NK-92 (cell line): ENCODE measurements around the gene KCNAB2.
A peak's percentile ranks its signal among the peaks of the same experiment; 100 is the strongest.
"Not testable (repeated sequence)": the region's sequence is repeated elsewhere in the genome, so short reads cannot be mapped to it uniquely, and the experiment has no call there.

Experiments used
- DNase-seq: peaks from one replicate; lab custom pipeline; 2025; ENCODE audit not compliant: unreplicated experiment; lab: John Stamatoyannopoulos, UW

The KCNAB2 gene

GRCh38 chr1:6009120-6010040 is 36.3 kb upstream of the KCNAB2 start:
- DNase-seq, result no peak

GRCh38 chr1:6010554-6010953 is 35.1 kb upstream of the KCNAB2 start:
- no peak for DNase-seq

- no peak for DNase-seq
Observed at GRCh38 chr1:6011161-6011945, 34.3 kb upstream of the KCNAB2 start.

DNA sequence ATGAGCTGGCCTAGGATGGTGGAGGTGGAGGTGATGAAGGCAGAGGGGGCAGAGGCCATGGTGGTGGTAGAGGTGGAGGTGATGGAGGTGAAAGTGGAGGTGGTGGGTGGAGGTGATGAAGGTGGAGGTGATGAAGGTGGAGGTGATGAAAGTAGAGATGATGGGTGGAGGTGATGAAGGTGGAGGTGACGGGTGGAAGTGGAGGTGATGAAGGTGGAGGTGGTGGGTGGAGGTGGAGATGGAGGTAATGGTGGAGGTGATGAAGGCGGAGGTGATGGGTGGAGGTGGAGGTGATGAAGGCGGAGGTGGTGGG is 33.8 kb upstream of the KCNAB2 start:
- DNase-seq, result no peak

GRCh38 chr1:6012529-6013318 is 33.0 kb upstream of the KCNAB2 start:
- no peak for DNase-seq

DNA sequence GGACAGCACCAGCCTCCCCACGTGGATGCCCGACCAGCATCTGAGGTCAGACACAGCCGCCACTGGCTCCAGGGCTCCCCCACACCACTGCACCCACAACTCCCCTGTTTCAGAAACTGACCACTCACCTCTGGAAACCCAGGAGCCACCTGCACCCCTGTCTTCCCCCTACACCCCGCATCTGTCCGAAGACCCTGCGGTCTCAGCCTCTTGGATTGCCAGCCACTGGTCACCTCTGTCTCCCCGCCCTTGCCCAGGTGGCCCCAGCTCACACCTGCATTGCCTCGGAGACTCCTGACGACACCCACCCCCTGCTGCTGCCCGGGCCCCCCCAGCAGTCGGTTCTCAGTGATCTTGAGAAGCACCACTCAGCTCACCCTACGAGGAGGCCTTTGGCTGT is 32.2 kb upstream of the KCNAB2 start:
- no peak for DNase-seq

DNA sequence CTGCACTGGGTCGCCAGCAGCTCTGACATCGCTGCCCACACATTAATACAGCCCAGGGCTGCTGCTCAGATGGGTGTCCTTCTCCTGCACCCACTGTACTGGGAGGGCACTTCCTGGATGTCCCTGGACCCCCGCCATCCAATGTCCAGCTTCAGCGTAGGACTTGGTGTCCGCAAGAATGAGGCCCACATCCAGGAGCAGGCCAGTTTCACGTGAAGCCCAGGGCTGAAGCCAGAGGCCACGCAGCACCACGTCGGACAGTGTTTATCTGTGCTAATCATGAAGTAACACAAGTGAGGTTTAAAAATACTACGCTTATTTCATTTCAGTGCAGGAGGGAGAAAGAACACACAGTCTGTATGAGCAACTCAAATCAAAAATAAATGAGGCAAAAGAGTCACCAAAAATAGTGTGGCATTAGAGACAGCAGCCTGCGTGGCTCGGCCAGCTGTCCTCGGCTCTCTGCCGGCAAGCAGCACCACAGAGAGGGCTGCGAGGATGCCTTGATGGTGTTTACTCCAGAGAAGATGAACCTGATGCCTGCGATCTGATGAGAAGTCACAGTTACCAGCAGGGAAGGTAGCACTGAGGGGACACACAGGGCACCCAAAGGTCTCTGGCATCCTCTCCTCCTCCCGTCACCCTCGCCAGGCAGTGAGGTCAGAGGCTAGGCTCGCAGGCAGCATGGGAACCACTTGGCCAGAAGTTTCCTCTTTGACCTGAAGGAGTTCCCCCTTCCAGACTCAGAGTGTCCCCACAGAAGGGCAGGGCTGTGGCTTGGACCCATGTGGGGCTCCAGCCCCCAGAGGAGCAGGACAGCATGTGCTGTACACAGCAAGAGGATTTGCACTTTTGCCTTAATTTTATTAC is 31.3 kb upstream of the KCNAB2 start:
- no peak for DNase-seq

GRCh38 chr1:6016191-6016865 is 29.4 kb upstream of the KCNAB2 start:
- no peak for DNase-seq

DNA sequence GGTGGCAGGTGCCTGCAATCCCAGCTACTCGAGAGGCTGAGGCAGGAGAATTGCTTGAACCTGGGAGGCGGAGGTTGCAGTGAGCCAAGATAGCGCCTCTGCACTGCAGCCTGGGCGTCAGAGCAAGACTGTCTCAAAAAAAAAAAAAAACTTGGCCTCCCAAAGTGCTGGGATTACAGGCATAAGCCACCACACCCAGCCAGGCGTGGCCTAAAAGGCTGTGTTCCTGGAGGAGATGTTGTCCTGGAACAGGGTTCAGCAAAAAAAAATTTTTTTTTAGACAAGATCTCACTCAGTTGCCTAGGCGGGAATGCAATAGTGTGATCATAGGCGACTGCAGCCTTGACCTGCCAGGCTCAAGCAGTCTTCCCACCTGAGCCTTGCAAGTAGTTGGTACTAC is 28.0 kb upstream of the KCNAB2 start:
- DNase-seq, result not testable (repeated sequence)

- no peak for DNase-seq
Observed at GRCh38 chr1:6019166-6019845, 26.4 kb upstream of the KCNAB2 start.

DNA sequence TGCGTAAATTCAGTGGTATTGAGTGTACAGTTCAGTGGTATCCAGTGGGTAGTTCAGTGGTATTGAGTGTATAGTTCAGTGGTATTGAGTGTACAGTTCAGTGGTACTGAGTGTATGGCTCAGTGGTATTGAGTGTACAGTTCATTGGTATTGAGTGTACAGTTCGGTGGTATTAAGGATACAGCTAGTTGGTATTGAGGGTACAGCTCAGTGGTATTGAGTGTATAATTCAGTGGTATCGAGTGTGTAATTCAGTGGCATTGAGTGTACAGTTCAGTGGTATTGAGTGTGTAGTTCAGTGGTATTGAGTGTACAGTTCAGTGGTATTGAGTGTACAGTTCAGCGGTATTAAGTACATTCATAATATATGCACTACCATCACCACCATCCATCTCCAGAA is 23.5 kb upstream of the KCNAB2 start:
- DNase-seq, result no peak

DNA sequence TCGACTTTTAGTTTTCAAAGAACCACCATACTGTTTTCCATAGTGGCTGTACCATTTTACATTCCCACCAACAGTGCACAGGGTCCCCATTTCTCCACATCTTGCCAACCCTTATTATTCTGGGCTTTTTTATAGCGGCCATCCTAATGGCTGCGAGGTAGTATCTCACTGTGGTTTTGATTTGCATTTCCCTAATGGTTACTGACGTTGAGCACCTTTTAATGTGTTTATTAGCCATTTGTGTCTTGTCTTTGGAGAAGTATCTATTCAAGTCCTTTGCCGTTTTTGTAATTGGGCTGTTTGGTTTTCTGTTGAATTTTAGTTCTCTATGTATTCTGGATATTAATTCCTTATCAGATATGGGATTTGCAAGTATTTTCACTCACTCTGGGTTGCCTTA is 22.3 kb upstream of the KCNAB2 start:
- no peak for DNase-seq

DNA sequence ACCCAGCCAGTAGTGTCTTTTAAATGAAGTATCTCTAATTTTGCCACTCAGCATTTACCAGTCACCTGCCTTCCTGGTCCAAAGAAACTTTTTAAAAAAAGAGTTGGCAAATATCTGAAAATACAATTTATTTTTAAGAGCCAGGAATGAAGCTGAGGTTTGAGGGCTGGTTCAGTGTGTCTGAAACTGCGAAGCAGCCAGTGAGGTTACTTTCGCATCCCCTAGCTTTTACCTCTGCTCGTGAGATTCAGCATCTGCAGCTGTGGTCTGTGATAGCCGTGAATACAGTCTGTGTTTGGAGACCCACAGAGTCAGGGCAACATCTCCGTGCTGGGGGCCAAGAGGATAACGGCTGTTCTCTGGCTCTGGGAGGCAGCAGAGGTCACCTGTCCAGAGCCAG is 21.3 kb upstream of the KCNAB2 start:
- DNase-seq, result no peak

- no peak for DNase-seq
Observed at GRCh38 chr1:6025269-6026094, 20.2 kb upstream of the KCNAB2 start.

GRCh38 chr1:6026095-6026809 is 19.4 kb upstream of the KCNAB2 start:
- peak; percentile 59 for DNase-seq

- DNase-seq, result no peak
Observed at GRCh38 chr1:6027591-6027990, 18.1 kb upstream of the KCNAB2 start.

DNA sequence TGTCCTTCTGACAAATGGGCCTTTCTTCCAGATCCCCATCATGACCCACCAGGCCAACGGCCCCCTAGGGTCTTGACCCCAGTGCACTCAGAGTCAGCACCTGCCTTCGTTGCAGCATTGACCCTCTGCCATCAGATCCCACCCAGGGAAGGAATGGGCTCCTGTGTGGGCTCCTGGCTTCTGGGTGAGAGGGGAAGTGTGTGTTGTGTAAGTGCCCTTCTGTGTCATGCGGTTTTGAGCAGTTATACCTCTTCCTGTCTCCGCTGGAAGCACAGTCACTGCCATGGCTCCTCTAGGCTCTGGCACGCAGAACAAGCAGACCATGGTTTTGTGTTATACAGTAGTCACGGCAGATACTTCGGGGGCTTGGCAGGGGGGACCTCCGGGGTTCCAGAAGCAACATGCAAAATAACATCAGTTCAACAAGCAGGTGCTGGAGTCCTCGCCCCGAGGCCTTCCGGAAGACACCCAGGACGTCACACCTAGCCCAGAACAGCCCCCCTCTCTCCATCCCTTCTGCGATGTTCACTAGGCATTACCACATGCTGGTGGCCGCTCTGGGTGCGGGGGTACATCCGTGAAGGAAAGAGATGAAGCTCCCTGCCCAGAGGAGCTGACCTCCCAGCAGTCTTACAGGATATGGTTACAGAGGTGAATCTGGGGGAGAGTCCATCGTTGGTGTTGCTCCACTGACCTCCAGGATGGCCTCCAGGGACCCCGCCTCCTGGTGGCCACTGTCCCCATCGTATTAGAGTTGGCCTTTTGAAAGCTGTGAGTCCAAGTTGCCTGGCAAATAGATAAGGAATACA is 17.4 kb upstream of the KCNAB2 start:
- no peak for DNase-seq
